Stomach (tissue), 9 donors: Measurements from ENCODE around the gene EFCAB14. TPM values are rescaled to one million over a fixed set of nuclear protein-coding genes. Genes with fewer than 3 reads are reported as not detected.

Experiments used
- DNase-seq, 2 donors: peaks; one replicate each; pipeline versions ENCODE4 v3.0.0 to v3.0.0-alpha.2; 2013 to 2019
- H3K27ac ChIP-seq, 5 donors: fragments of 200-600 bp in 4 of 5; sonication (generic) in 4 of 5; one replicate each; pipeline ENCODE4 v1.5.1; 2013 to 2019; ENCODE audit warnings: mild to moderate bottlenecking in 1 of 5, moderate library complexity in 1 of 5
- H3K27me3 ChIP-seq, 3 donors: fragments of 200-600 bp; sonication (generic); one replicate each; pipeline ENCODE4 v1.5.1; 2017 to 2019; ENCODE audit warnings: mixed run types in 1 of 3
- H3K36me3 ChIP-seq, 4 donors: fragments of 200-600 bp; sonication (generic); 1 replicate in 3 of 4; 2 replicates in 1 of 4; pipeline ENCODE4 v1.5.1; 2016 to 2019
- H3K4me1 ChIP-seq, 4 donors: fragments of 200-600 bp; sonication (generic); one replicate each; pipeline ENCODE4 v1.5.1; 2016 to 2019
- H3K4me3 ChIP-seq, 4 donors: fragments of 200-600 bp; sonication (generic) in 3 of 4; one replicate each; pipeline ENCODE4 v1.5.1; 2016 to 2019; ENCODE audit warnings: mild to moderate bottlenecking in 1 of 4
- H3K9me3 ChIP-seq, 4 donors: fragments of 200-600 bp; sonication (generic); one replicate each; pipeline ENCODE4 v1.5.1; 2016 to 2019
- EP300 ChIP-seq: sonication (generic); formaldehyde crosslinking; IDR thresholded peaks from one replicate; pipeline ENCODE4 v1.6.1; 2017; ENCODE audit warnings: antibody characterized with exemption
- POLR2A ChIP-seq, 4 donors: fragments of 450-650 bp; IDR thresholded peaks; one replicate each; pipeline ENCODE4 v1.6.1; 2016; ENCODE audit warnings: antibody characterized with exemption in 4 of 4, control low read depth in 2 of 4, mild to moderate bottlenecking in 1 of 4, moderate library complexity in 1 of 4
- POLR2AphosphoS5 ChIP-seq, 3 donors: sonication (generic); formaldehyde crosslinking; IDR thresholded peaks; one replicate each; pipeline ENCODE4 v1.6.1; 2016; ENCODE audit warnings: antibody characterized with exemption in 3 of 3
- WGBS, 5 donors: extraction: QIAGEN DNeasy Blood & Tissue Kit in 3 of 5; methylation state at CpG; one replicate each; pipeline versions ENCODE4 v1.1.5 to v1.1.7; 2013 to 2018; 5-methylcytosine and 5-hydroxymethylcytosine counted together
- intact Hi-C: fragments of 100-400 bp; cut with DNase I; formaldehyde crosslinking; loops from one replicate; pipeline ENCODE4 v1.15.1; 2023; ENCODE audit warnings: low total_unique reads
- polyA plus RNA-seq, 3 donors: library from polyadenylated mRNA; stranded (reverse); fragments of 200-250 nt; gene quantifications; one replicate each; pipeline ENCODE4 v1.2.3, GENCODE V29; 2013
- total RNA-seq, 5 donors: library from RNA; depleted of rRNA; stranded (reverse); fragments of >200 nt; gene quantifications; one replicate each; pipeline versions ENCODE4 v1.1.0 to v1.2.3, GENCODE V29; 2014 to 2016
- TF ChIP-seq, protein P1 (sequence below), 7 experiments: fragments of 450-650 bp in 4 of 7; fragments of 200-600 bp in 3 of 7; sonication (generic) in 3 of 7; IDR thresholded peaks; one replicate each; pipeline ENCODE4 v1.5.1; 2016 to 2019; ENCODE audit warnings: antibody characterized with exemption in 7 of 7, control low read depth in 2 of 7, mild to moderate bottlenecking in 1 of 7
- donor health status: healthy with polysubstance abuse.
- donor health status: Bipolar disorder and iron deficiency.
- donor health status: healthy.

EFCAB14 gene
- total and polyA plus RNA-seq, 8 donors, result 19.6 to 164 (median 53.8) TPM

DNA sequence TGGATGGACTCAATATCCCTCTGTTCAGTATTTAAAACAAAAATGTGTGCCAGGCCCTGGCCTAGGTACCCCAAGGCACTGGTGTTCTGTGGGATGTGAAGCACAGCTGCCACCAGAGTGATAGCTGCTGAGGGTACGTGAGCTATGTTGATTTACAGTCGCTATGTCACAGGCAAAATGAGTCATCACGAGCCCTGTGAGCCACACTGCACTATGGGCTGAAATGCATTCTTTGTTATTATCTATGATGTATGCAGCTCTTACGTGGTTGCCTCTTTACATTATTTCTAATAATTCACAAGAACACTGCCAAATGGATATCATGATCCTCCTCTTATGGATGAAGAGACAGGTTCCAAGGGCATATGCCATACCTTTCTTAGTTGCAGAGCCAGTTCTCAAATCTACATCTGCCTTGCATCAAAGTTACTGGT lies 45.1 kb downstream of the EFCAB14 start:
- H3K4me3 ChIP-seq, result no peak overlapping the region
- WGBS, 5 donors, result 51 to 72% (median 63%) methylated on average over 3 to 4 of the region's 4 CpGs
- no peak for DNase-seq
- H3K27ac ChIP-seq, result no peak overlapping the region
- intact Hi-C loops, result no loop called here
- no peaks in the 10 kb centered on the region for H3K9me3 ChIP-seq
- peaks cover 19 to 64% (median 57%) of the 10 kb centered on the region in 4 donors for H3K36me3 ChIP-seq
- no peaks in the 10 kb centered on the region for H3K27me3 ChIP-seq
- peaks cover under 1 to 12% (median 5%) of the 10 kb centered on the region in 4 donors for H3K4me1 ChIP-seq
- TF ChIP-seq, protein P1, sequence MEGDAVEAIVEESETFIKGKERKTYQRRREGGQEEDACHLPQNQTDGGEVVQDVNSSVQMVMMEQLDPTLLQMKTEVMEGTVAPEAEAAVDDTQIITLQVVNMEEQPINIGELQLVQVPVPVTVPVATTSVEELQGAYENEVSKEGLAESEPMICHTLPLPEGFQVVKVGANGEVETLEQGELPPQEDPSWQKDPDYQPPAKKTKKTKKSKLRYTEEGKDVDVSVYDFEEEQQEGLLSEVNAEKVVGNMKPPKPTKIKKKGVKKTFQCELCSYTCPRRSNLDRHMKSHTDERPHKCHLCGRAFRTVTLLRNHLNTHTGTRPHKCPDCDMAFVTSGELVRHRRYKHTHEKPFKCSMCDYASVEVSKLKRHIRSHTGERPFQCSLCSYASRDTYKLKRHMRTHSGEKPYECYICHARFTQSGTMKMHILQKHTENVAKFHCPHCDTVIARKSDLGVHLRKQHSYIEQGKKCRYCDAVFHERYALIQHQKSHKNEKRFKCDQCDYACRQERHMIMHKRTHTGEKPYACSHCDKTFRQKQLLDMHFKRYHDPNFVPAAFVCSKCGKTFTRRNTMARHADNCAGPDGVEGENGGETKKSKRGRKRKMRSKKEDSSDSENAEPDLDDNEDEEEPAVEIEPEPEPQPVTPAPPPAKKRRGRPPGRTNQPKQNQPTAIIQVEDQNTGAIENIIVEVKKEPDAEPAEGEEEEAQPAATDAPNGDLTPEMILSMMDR (IDR thresholded peaks at IDR 0.05), result no peak
- TF ChIP-seq POLR2AphosphoS5 (IDR thresholded peaks at IDR 0.05) (no peak), EP300 (no peak), POLR2A (IDR thresholded peaks at IDR 0.05) (no peak)

GRCh38 chr1:46672696-46673095 lies 46.2 kb downstream of the EFCAB14 start:
- TF ChIP-seq EP300 (no peak), POLR2A (IDR thresholded peaks at IDR 0.05) (no peak), POLR2AphosphoS5 (IDR thresholded peaks at IDR 0.05) (no peak)
- TF ChIP-seq, protein P1 (IDR thresholded peaks at IDR 0.05), result no peak
- 70 to 76% (median 74%) methylated on average over 8 of the region's 8 CpGs for WGBS, 5 donors
- no peaks in the 10 kb centered on the region for H3K9me3 ChIP-seq
- H3K4me3 ChIP-seq, result no peak overlapping the region
- peaks cover 12 to 53% (median 46%) of the 10 kb centered on the region in 4 donors for H3K36me3 ChIP-seq
- no peak for DNase-seq
- intact Hi-C loops, result no loop called here
- H3K27me3 ChIP-seq, result no peaks in the 10 kb centered on the region
- H3K27ac ChIP-seq, result no peak overlapping the region
- H3K4me1 ChIP-seq, result peaks cover 5 to 17% (median 9%) of the 10 kb centered on the region in 4 donors

GRCh38 chr1:46671554-46671953 lies 47.4 kb downstream of the EFCAB14 start, which contains the start of gene TEX38:
TSS of gene TEX38 (plus strand) at chr1:46671854. CDS start at chr1:46671935, 81 bp downstream.
- 81 to 97% (median 92%) methylated on average over 3 of the region's 3 CpGs for WGBS, 5 donors

GRCh38 chr1:46670134-46670533 lies 48.8 kb downstream of the EFCAB14 start:
- 83 to 95% (median 92%) methylated on average over 1 of the region's 1 CpG for WGBS, 5 donors
- Histone ChIP-seq H3K9me3 (no peaks in the 10 kb centered on the region), H3K27ac (no peak overlapping the region), H3K4me1 (peaks cover 17 to 33% (median 26%) of the 10 kb centered on the region in 4 donors), H3K27me3 (no peaks in the 10 kb centered on the region), H3K4me3 (no peak overlapping the region), H3K36me3 (peaks cover 7 to 38% (median 25%) of the 10 kb centered on the region in 4 donors)
- TF ChIP-seq POLR2AphosphoS5 (IDR thresholded peaks at IDR 0.05), result no peak
- TF ChIP-seq, protein P1 (IDR thresholded peaks at IDR 0.05), result no peak
- no peak for TF ChIP-seq EP300
- no peak for TF ChIP-seq POLR2A (IDR thresholded peaks at IDR 0.05)
- no peak for DNase-seq
- intact Hi-C loops, result no loop called here

More at GRCh38 chr1:46671554-46671953, 47.4 kb downstream of the EFCAB14 start, which contains the start of gene TEX38:
- peaks cover 12 to 29% (median 20%) of the 10 kb centered on the region in 4 donors for H3K4me1 ChIP-seq
- H3K36me3 ChIP-seq, result peaks cover 7 to 42% (median 35%) of the 10 kb centered on the region in 4 donors
- H3K27me3 ChIP-seq, result no peaks in the 10 kb centered on the region
- H3K4me3 ChIP-seq, result no peak within 1 kb of the TSS
- DNase-seq, result no peak
- no peak within 1 kb of the TSS for H3K27ac ChIP-seq
- intact Hi-C loops, result no loop called here
- no peak for TF ChIP-seq POLR2A (IDR thresholded peaks at IDR 0.05)
- TF ChIP-seq, protein P1 (IDR thresholded peaks at IDR 0.05), result no peak
- no peak for TF ChIP-seq POLR2AphosphoS5 (IDR thresholded peaks at IDR 0.05)
- no peak for TF ChIP-seq EP300
- no peaks in the 10 kb centered on the region for H3K9me3 ChIP-seq
